HG02943 (cell line): ENCODE data around the gene GYPB.
"Not testable (repeated sequence)": the region's sequence is repeated elsewhere in the genome, so short reads cannot be mapped to it uniquely, and the experiment has no call there.

Source experiments
- ATAC-seq: cut with Tn5 transposase; IDR thresholded peaks from one replicate; pipeline ENCODE4 v1.9.1; 2021; ENCODE audit warnings: mild to moderate bottlenecking, low read depth, moderate library complexity; ENCODE audit not compliant: unreplicated experiment

Gene GYPB

GRCh38 chr4:143950967-143951366 lies 68.2 kb downstream of the GYPB start:
- not testable (repeated sequence) for ATAC-seq

DNA sequence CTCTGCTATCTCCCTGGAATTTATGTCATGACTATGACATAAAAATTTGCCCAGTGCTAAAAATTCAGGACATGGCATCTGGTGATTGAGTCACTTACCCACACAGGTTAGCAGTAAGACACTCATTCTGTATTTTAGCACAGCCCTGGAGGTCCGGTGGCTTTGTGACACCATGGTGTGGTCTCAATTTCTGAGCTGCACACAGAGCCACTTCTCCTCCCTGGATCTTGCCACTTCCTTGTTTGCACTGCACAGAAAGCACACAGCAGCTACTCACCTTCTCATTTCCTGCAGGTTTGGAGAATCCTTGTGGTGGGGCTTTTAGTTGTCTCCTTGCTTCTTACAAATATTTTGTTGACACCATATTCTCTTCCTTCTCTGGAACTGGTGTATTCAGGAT lies 69.0 kb downstream of the GYPB start:
- not testable (repeated sequence) for ATAC-seq

- not testable (repeated sequence) for ATAC-seq
These were observed 71.7 kb downstream of the GYPB start for GRCh38 chr4:143947493-143947892.
